ENCODE data around the gene CRMP1.

CRMP1 gene

DNA sequence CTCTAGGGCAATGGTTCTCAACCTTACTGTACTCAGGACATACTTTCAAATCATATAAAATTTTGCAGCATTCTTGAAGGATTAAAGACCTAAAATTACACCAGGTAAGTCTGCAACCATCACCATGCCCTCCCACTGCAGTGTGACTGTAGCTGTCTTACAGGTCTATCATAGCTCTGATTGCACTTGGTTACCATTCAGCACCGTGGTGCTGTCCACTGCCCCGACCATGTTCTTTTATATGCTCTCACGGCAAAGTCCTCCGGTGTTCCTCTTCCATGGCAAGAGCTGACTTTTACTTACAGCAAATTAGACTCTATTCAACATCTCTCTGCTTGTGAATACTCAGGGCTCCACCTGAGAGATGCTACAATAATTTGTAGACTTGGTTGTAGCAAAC lies 11.5 kb downstream of the CRMP1 start:
- no peak overlapping the region for H3K4me3 ChIP-seq (ENCODE audit: low read depth, low read length)
- DNase-seq (ENCODE audit: low read depth) = no peak
- TF ChIP-seq CTCF (IDR thresholded peaks at IDR 0.05; ENCODE audit: low read depth, low read length) = no peak

GRCh38 chr4:5878359-5878758 lies 14.5 kb downstream of the CRMP1 start:
- no peak overlapping the region for H3K4me3 ChIP-seq (ENCODE audit: low read depth, low read length)
- no peak for TF ChIP-seq POLR2A (IDR thresholded peaks at IDR 0.05; ENCODE audit: extremely low read depth, insufficient read length)
- no peak for TF ChIP-seq MAX (IDR thresholded peaks at IDR 0.05; ENCODE audit: low read depth, low read length)
- TF ChIP-seq CTCF (IDR thresholded peaks at IDR 0.05; ENCODE audit: low read depth, low read length) = no peak
- TF ChIP-seq MYC (IDR thresholded peaks at IDR 0.05; ENCODE audit: low read depth, low read length) = no peak
- DNase-seq (ENCODE audit: low read depth) = no peak

DNA sequence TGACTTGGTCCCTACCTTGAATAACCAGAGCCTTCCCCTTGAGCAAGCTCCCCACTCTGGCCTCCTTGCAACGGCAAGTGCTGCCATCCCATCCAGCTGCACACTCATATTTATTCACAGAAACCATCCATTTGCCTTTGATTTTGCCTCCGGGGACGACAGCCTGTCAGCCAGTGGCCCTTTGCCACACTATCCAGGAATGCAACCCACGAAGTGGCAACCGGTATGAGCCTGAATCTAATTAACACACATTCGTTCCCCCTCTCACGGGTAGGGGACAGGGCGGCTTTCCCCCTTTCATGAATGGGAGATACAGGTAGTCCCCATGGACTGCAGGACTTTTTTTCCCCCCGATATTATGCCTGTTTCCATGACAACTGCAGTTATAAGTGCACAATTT lies 15.5 kb downstream of the CRMP1 start:
- TF ChIP-seq CTCF (IDR thresholded peaks at IDR 0.05; ENCODE audit: low read depth, low read length) = no peak
- TF ChIP-seq POLR2A (IDR thresholded peaks at IDR 0.05; ENCODE audit: extremely low read depth, insufficient read length) = no peak
- TF ChIP-seq MYC (IDR thresholded peaks at IDR 0.05; ENCODE audit: low read depth, low read length) = no peak
- no peak for TF ChIP-seq MAX (IDR thresholded peaks at IDR 0.05; ENCODE audit: low read depth, low read length)
- no peak for DNase-seq (ENCODE audit: low read depth)
- no peak overlapping the region for H3K4me3 ChIP-seq (ENCODE audit: low read depth, low read length)

- no peak for TF ChIP-seq POLR2A (IDR thresholded peaks at IDR 0.05; ENCODE audit: extremely low read depth, insufficient read length)
- no peak for TF ChIP-seq MAX (IDR thresholded peaks at IDR 0.05; ENCODE audit: low read depth, low read length)
- TF ChIP-seq CTCF (IDR thresholded peaks at IDR 0.05; ENCODE audit: low read depth, low read length) = no peak
- TF ChIP-seq MYC (IDR thresholded peaks at IDR 0.05; ENCODE audit: low read depth, low read length) = no peak
- no peak for DNase-seq (ENCODE audit: low read depth)
- H3K4me3 ChIP-seq (ENCODE audit: low read depth, low read length) = no peak overlapping the region
Observed at GRCh38 chr4:5874811-5875449, 18.0 kb downstream of the CRMP1 start.

- no peak overlapping the region for H3K4me3 ChIP-seq (ENCODE audit: low read depth, low read length)
- TF ChIP-seq MYC (IDR thresholded peaks at IDR 0.05; ENCODE audit: low read depth, low read length) (no peak), MAX (IDR thresholded peaks at IDR 0.05; ENCODE audit: low read depth, low read length) (no peak), CTCF (IDR thresholded peaks at IDR 0.05; ENCODE audit: low read depth, low read length) (no peak), POLR2A (IDR thresholded peaks at IDR 0.05; ENCODE audit: extremely low read depth, insufficient read length) (no peak)
- DNase-seq (ENCODE audit: low read depth) = peak; percentile 56
Observed at GRCh38 chr4:5870701-5871100, 22.2 kb downstream of the CRMP1 start.
